PFSK-1 (cell line): ENCODE measurements around the gene CACNA1S.

Experiments used
- FOXP2 ChIP-seq: optimal IDR thresholded peaks from 2 replicates; pipeline ENCODE3; 2011; ENCODE audit warnings: borderline replicate concordance, control low read depth, inconsistent platforms; ENCODE audit not compliant: insufficient read depth; ENCODE audit errors: extremely low read length, extremely low read depth
- POLR2AphosphoS5 ChIP-seq: IDR thresholded peaks from 2 replicates; pipeline ENCODE4 v1.6.1; 2012; ENCODE audit warnings: low read depth, mild to moderate bottlenecking, control low read depth, low read length, moderate library complexity
- SIN3A ChIP-seq: IDR thresholded peaks from 2 replicates; pipeline ENCODE4 v1.6.1; 2012; ENCODE audit warnings: mild to moderate bottlenecking, low read length, moderate library complexity, borderline replicate concordance; ENCODE audit not compliant: insufficient read depth
- TAF1 ChIP-seq: IDR thresholded peaks from 2 replicates; pipeline ENCODE4 v1.6.1; 2012; ENCODE audit warnings: low read length, control low read depth, borderline replicate concordance; ENCODE audit not compliant: insufficient read depth
- TF ChIP-seq, protein P1 (sequence below), 2 experiments: IDR thresholded peaks; 2 replicates each; pipeline versions ENCODE4 v1.6.1 to v1.8.0; 2011 to 2012; ENCODE audit warnings: low read depth in 2 of 2, low read length in 2 of 2, control low read depth in 1 of 2, inconsistent platforms in 1 of 2, mild to moderate bottlenecking in 1 of 2, moderate library complexity in 1 of 2; ENCODE audit not compliant: insufficient read depth in 1 of 2

CACNA1S gene

DNA sequence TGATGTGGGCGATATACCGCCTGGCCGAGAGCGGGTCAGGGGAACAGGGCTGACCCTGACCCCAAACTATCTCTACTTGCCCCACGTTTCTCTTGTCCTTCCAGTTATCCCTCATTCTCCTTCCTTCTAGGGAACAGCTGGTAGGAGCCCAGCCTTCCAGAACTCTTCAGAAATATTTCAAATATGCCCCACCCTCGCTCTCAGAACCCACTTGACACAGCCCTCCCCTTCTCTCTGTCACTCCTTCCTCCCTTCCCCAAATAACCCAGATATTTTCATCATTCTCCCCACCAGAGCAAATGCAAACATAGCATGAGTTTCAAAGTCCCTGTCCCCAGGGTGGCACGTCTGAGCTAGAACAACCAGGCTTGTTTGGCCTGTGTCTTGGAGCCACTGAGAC is 1.1 kb downstream of the CACNA1S start:
- TF ChIP-seq, protein P1, sequence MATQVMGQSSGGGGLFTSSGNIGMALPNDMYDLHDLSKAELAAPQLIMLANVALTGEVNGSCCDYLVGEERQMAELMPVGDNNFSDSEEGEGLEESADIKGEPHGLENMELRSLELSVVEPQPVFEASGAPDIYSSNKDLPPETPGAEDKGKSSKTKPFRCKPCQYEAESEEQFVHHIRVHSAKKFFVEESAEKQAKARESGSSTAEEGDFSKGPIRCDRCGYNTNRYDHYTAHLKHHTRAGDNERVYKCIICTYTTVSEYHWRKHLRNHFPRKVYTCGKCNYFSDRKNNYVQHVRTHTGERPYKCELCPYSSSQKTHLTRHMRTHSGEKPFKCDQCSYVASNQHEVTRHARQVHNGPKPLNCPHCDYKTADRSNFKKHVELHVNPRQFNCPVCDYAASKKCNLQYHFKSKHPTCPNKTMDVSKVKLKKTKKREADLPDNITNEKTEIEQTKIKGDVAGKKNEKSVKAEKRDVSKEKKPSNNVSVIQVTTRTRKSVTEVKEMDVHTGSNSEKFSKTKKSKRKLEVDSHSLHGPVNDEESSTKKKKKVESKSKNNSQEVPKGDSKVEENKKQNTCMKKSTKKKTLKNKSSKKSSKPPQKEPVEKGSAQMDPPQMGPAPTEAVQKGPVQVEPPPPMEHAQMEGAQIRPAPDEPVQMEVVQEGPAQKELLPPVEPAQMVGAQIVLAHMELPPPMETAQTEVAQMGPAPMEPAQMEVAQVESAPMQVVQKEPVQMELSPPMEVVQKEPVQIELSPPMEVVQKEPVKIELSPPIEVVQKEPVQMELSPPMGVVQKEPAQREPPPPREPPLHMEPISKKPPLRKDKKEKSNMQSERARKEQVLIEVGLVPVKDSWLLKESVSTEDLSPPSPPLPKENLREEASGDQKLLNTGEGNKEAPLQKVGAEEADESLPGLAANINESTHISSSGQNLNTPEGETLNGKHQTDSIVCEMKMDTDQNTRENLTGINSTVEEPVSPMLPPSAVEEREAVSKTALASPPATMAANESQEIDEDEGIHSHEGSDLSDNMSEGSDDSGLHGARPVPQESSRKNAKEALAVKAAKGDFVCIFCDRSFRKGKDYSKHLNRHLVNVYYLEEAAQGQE (IDR thresholded peaks at IDR 0.05; ENCODE audit: insufficient read depth in 1 of 2, low read depth in 2 of 2, low read length in 2 of 2), result no peak
- TF ChIP-seq TAF1 (no peak), FOXP2 (no peak), SIN3A (no peak), POLR2AphosphoS5 (no peak)

DNA sequence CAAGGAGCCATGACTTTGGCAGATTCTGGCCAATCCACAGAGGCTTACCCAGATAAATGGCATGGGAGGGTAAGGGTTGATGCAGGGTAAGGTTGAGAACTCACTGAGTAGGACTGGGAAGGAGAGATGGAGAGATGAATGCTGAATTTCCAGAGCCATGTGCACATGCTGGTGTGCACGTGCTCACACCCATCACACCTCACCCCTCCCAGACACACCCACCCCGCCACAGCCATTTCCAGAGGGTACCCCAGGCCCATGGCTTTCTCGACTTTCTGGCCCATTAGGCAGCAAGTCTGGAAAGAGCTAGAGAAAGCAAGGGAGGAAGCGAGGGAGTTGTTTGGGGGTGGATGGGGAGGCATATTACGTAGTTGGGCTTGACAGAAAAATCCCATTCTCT is 1.6 kb downstream of the CACNA1S start:
- TF ChIP-seq POLR2AphosphoS5, result no peak
- TF ChIP-seq, protein P1 (IDR thresholded peaks at IDR 0.05; ENCODE audit: insufficient read depth in 1 of 2, low read depth in 2 of 2, low read length in 2 of 2), result no peak
- no peak for TF ChIP-seq SIN3A
- TF ChIP-seq FOXP2, result no peak
- no peak for TF ChIP-seq TAF1

DNA sequence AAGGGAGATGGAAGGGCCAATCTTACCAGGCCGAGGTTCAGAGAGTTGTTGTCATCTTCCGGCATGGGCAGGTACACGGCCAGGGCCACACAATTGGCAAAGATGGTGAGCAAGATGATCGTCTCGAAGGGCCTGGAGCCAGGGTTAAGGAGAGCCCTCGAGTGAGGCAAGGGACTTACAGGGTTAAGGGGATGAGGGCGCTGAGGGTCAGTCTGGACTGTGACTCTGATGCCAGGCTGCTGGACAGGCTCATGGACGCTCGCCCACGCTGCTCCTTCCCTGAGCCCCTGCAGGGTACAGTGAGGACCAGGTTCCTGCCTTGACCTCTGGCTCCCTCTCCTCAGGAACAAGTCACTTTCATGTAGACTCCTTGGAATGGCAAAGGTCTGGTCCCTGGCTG is 2.1 kb downstream of the CACNA1S start:
- TF ChIP-seq SIN3A (no peak), FOXP2 (no peak)

DNA sequence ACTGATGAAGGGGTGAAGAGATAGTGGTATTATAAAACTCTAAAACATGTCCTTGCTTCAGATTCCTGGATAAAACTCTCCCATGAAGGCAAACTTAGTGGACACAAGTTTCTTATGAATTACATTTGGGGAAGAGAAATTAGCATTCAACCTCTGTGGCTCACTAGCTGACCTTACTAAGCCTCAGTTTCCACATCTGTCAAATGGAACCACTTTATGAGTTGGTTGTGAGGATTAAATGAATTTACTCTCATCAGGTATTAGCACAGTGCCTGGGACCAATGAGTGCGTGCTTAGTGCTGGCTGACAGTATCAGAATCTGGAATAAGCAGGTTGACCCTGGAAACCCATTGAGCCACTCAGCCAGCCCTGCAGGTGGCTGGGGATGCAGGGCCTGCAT is 2.6 kb downstream of the CACNA1S start:
- TF ChIP-seq, protein P1 (IDR thresholded peaks at IDR 0.05; ENCODE audit: insufficient read depth in 1 of 2, low read depth in 2 of 2, low read length in 2 of 2), result no peak
- TF ChIP-seq POLR2AphosphoS5 (no peak), SIN3A (no peak), TAF1 (no peak), FOXP2 (no peak)

DNA sequence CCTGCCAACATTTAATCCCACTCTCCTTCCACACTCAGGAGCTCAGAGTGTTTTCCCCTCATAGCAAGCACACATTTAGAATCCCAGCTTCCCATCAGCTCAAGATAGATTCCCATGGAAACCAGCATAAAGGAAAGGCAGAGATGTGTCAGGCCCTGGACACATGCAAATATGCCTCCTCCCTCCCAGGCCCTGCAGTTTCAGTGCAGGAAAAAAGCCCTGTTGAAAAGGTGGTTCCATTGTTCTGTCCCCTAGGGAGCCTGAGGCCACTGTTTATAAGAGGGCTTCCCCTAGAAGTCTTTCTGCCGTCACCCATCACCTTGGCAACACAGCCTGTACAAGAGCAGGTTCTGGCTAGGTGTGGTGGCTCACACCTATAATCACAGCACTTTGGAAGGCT is 3.6 kb downstream of the CACNA1S start:
- no peak for TF ChIP-seq POLR2AphosphoS5
- no peak for TF ChIP-seq FOXP2
- no peak for TF ChIP-seq SIN3A
- TF ChIP-seq TAF1, result no peak
- TF ChIP-seq, protein P1 (IDR thresholded peaks at IDR 0.05; ENCODE audit: insufficient read depth in 1 of 2, low read depth in 2 of 2, low read length in 2 of 2), result no peak
